ENCODE measurements around the gene EPYC. TPM values are rescaled to one million over a fixed set of nuclear protein-coding genes. Genes with fewer than 3 reads are reported as not detected.

Gene EPYC
- total RNA-seq, 5 donors from 2014 or later (not counting 1 experiment from before 2014, with no cell fraction given), result not detected

DNA sequence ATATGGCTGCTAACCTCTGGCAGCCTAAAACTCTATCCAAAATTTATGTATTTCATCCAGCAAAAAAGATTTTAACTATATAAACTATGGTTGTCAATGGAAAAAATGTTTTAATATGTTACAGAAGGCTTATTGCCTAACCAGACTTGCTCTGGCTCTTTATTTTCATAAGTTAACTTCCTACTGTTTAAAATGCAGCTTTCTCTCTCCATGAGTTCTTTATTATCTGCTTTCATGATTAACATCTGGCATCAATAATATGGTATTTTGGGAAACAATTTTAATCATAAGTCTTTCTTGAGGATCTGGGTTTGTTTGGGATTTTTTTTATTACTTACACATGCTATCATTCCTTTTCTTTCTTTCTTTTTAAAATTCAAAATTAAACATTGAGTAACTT lies 32.5 kb upstream of the EPYC start:
- no peaks in the 10 kb centered on the region for H3K36me3 ChIP-seq (ENCODE audit: control insufficient read depth in 2 of 2, extremely low read depth in 1 of 2, insufficient read depth in 1 of 2, low read length in 1 of 2)

GRCh38 chr12:91033251-91033650 lies 28.5 kb upstream of the EPYC start:
- H3K27ac Mint-ChIP-seq, result no peak overlapping the region
- ChIA-PET CTCF (no interaction called here), POLR2A (no interaction called here)
- Histone ChIP-seq H3K27ac (ENCODE audit: low read length) (no peak overlapping the region), H3K4me1 (ENCODE audit: control insufficient read depth in 1 of 2, extremely low read depth in 1 of 2, insufficient read depth in 2 of 2, low read length in 2 of 2) (no peaks in the 10 kb centered on the region), H3K36me3 (ENCODE audit: control insufficient read depth in 2 of 2, extremely low read depth in 1 of 2, insufficient read depth in 1 of 2, low read length in 1 of 2) (no peaks in the 10 kb centered on the region), H3K9me3 (no peaks in the 10 kb centered on the region), H3K4me3 (ENCODE audit: control insufficient read depth in 1 of 2, extremely low read depth in 1 of 2, low read length in 1 of 2) (no peak overlapping the region), H3K27me3 (replicated peaks in 1 of 2; ENCODE audit: control insufficient read depth in 2 of 2, extremely low read depth in 1 of 2, insufficient read depth in 2 of 2, low read length in 1 of 2) (no peaks in the 10 kb centered on the region)
- no peak overlapping the region for H3K4me3 Mint-ChIP-seq
- H3K4me1 Mint-ChIP-seq, result no peaks in the 10 kb centered on the region
- ATAC-seq (replicated peaks in 1 of 4) (no peak), DNase-seq (no peak)
- H3K27me3 Mint-ChIP-seq, result peaks cover 1 to 4% of the 10 kb centered on the region in 2 donors
- WGBS (ENCODE audit: insufficient coverage), result no CpG with 5 or more reads among the region's 2 CpGs
- H3K9me3 Mint-ChIP-seq, result no peaks in the 10 kb centered on the region
- no peaks in the 10 kb centered on the region for H3K36me3 Mint-ChIP-seq

More for the DNA sequence above, 32.5 kb upstream of the EPYC start:
- H3K4me3 Mint-ChIP-seq, result no peak overlapping the region
- POLR2A ChIA-PET, result no interaction called here
- Histone ChIP-seq H3K27ac (ENCODE audit: low read length) (no peak overlapping the region), H3K4me3 (ENCODE audit: control insufficient read depth in 1 of 2, extremely low read depth in 1 of 2, low read length in 1 of 2) (no peak overlapping the region), H3K4me1 (ENCODE audit: control insufficient read depth in 1 of 2, extremely low read depth in 1 of 2, insufficient read depth in 2 of 2, low read length in 2 of 2) (no peaks in the 10 kb centered on the region), H3K9me3 (no peaks in the 10 kb centered on the region), H3K27me3 (replicated peaks in 1 of 2; ENCODE audit: control insufficient read depth in 2 of 2, extremely low read depth in 1 of 2, insufficient read depth in 2 of 2, low read length in 1 of 2) (no peaks in the 10 kb centered on the region)
- H3K27me3 Mint-ChIP-seq, result peaks cover 1 to 7% of the 10 kb centered on the region in 2 donors
- no peak for ATAC-seq (replicated peaks in 1 of 4)
- H3K27ac Mint-ChIP-seq, result no peak overlapping the region
- CTCF ChIA-PET, result no interaction called here
- H3K4me1 Mint-ChIP-seq, result no peaks in the 10 kb centered on the region
- H3K36me3 Mint-ChIP-seq, result no peaks in the 10 kb centered on the region
- no peak for DNase-seq
- H3K9me3 Mint-ChIP-seq, result no peaks in the 10 kb centered on the region

GRCh38 chr12:91023326-91024004 lies 18.7 kb upstream of the EPYC start:
- Histone ChIP-seq H3K27me3 (replicated peaks in 1 of 2; ENCODE audit: control insufficient read depth in 2 of 2, extremely low read depth in 1 of 2, insufficient read depth in 2 of 2, low read length in 1 of 2) (no peaks in the 10 kb centered on the region), H3K27ac (ENCODE audit: low read length) (no peak overlapping the region), H3K4me3 (ENCODE audit: control insufficient read depth in 1 of 2, extremely low read depth in 1 of 2, low read length in 1 of 2) (no peak overlapping the region), H3K4me1 (ENCODE audit: control insufficient read depth in 1 of 2, extremely low read depth in 1 of 2, insufficient read depth in 2 of 2, low read length in 2 of 2) (no peaks in the 10 kb centered on the region), H3K36me3 (ENCODE audit: control insufficient read depth in 2 of 2, extremely low read depth in 1 of 2, insufficient read depth in 1 of 2, low read length in 1 of 2) (no peaks in the 10 kb centered on the region), H3K9me3 (no peaks in the 10 kb centered on the region)
- ChIA-PET POLR2A (no interaction called here), CTCF (no interaction called here)
- WGBS (ENCODE audit: insufficient coverage), result no CpG with 5 or more reads among the region's 1 CpG
- H3K27ac Mint-ChIP-seq, result no peak overlapping the region
- DNase-seq (no peak), ATAC-seq (replicated peaks in 1 of 4) (no peak)
- H3K4me3 Mint-ChIP-seq, result no peak overlapping the region
- H3K9me3 Mint-ChIP-seq, result no peaks in the 10 kb centered on the region
- H3K36me3 Mint-ChIP-seq, result no peaks in the 10 kb centered on the region
- peaks cover 0 to 3% of the 10 kb centered on the region in 2 donors for H3K27me3 Mint-ChIP-seq
- no peaks in the 10 kb centered on the region for H3K4me1 Mint-ChIP-seq

DNA sequence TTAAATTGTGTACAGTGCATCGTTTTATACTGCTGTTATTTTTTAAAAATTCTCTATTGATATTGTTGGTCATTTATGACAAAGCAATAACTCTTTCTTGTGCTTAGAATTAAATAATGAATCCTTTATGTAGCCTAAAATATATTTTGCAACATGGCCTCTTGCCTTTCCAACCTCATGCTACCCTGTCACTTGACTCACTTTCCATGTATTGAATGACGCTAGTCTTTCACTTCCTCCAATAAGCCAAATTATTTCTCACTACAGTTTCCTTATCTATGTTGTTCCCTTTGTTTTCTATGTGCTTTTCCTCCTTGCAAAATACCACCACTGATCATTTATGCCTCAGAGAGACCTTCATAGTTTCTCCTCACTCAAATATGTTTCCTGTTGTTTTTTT lies 16.3 kb upstream of the EPYC start:
- 78% methylated on average over 1 of the region's 2 CpGs for WGBS (ENCODE audit: insufficient coverage)
- CTCF ChIA-PET, result interaction anchor here in 1 of 2 donors (0.6 kb wide), 1 partner anchor 885 kb away, joined by 3 read pairs; no protein-coding TSS in a partner anchor

DNA sequence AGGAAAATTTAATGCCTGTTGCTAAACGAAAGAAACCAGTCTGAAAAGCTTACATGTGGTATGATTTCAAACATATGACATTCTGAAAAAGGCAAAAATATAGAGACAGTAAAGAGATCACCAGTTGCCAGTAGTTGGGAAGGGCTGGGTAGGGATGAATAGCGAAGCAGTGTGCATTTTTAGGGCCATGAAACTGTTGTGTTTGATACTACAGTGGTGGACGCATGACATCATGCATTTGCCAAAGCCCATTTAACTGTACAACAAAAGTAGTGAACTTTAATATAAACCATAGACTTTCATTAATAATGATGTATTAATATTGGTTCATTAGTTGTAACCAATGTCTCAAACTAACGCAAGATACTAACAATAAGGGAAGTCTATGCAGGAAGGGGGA lies 14.7 kb upstream of the EPYC start:
- H3K4me3 ChIP-seq (ENCODE audit: control insufficient read depth in 1 of 2, extremely low read depth in 1 of 2, low read length in 1 of 2), result no peak overlapping the region
- 75% methylated on average over 1 of the region's 4 CpGs for WGBS (ENCODE audit: insufficient coverage)
- no peak for DNase-seq
- H3K9me3 ChIP-seq, result no peaks in the 10 kb centered on the region
- ChIA-PET POLR2A (no interaction called here), CTCF (no interaction called here)
- Mint-ChIP-seq H3K4me3 (no peak overlapping the region), H3K9me3 (peaks cover 0 to 3% (median 0%) of the 10 kb centered on the region in 3 donors), H3K27ac (no peak overlapping the region), H3K27me3 (peaks cover 0 to 3% of the 10 kb centered on the region in 2 donors), H3K36me3 (no peaks in the 10 kb centered on the region), H3K4me1 (no peaks in the 10 kb centered on the region)
- no peaks in the 10 kb centered on the region for H3K4me1 ChIP-seq (ENCODE audit: control insufficient read depth in 1 of 2, extremely low read depth in 1 of 2, insufficient read depth in 2 of 2, low read length in 2 of 2)
- H3K36me3 ChIP-seq (ENCODE audit: control insufficient read depth in 2 of 2, extremely low read depth in 1 of 2, insufficient read depth in 1 of 2, low read length in 1 of 2), result no peaks in the 10 kb centered on the region
- no peak overlapping the region for H3K27ac ChIP-seq (ENCODE audit: low read length)
- H3K27me3 ChIP-seq (replicated peaks in 1 of 2; ENCODE audit: control insufficient read depth in 2 of 2, extremely low read depth in 1 of 2, insufficient read depth in 2 of 2, low read length in 1 of 2), result no peaks in the 10 kb centered on the region
- ATAC-seq (replicated peaks in 1 of 4), result no peak

More for the DNA sequence above, 16.3 kb upstream of the EPYC start:
- POLR2A ChIA-PET, result interaction anchor here in 1 of 2 donors (0.5 kb wide), 1 partner anchor 455 kb away, joined by 3 read pairs; no protein-coding TSS in a partner anchor
- ATAC-seq (replicated peaks in 1 of 4), result no peak
- Mint-ChIP-seq H3K4me1 (no peaks in the 10 kb centered on the region), H3K4me3 (no peak overlapping the region), H3K27me3 (peaks cover 0 to 3% of the 10 kb centered on the region in 2 donors), H3K27ac (no peak overlapping the region), H3K9me3 (no peaks in the 10 kb centered on the region), H3K36me3 (no peaks in the 10 kb centered on the region)
- DNase-seq, result no peak
- Histone ChIP-seq H3K4me3 (ENCODE audit: control insufficient read depth in 1 of 2, extremely low read depth in 1 of 2, low read length in 1 of 2) (no peak overlapping the region), H3K36me3 (ENCODE audit: control insufficient read depth in 2 of 2, extremely low read depth in 1 of 2, insufficient read depth in 1 of 2, low read length in 1 of 2) (no peaks in the 10 kb centered on the region), H3K27me3 (replicated peaks in 1 of 2; ENCODE audit: control insufficient read depth in 2 of 2, extremely low read depth in 1 of 2, insufficient read depth in 2 of 2, low read length in 1 of 2) (no peaks in the 10 kb centered on the region), H3K27ac (ENCODE audit: low read length) (no peak overlapping the region), H3K4me1 (ENCODE audit: control insufficient read depth in 1 of 2, extremely low read depth in 1 of 2, insufficient read depth in 2 of 2, low read length in 2 of 2) (no peaks in the 10 kb centered on the region), H3K9me3 (no peaks in the 10 kb centered on the region)

- Histone ChIP-seq H3K27ac (ENCODE audit: low read length) (no peak overlapping the region), H3K9me3 (no peaks in the 10 kb centered on the region), H3K36me3 (ENCODE audit: control insufficient read depth in 2 of 2, extremely low read depth in 1 of 2, insufficient read depth in 1 of 2, low read length in 1 of 2) (no peaks in the 10 kb centered on the region), H3K27me3 (replicated peaks in 1 of 2; ENCODE audit: control insufficient read depth in 2 of 2, extremely low read depth in 1 of 2, insufficient read depth in 2 of 2, low read length in 1 of 2) (no peaks in the 10 kb centered on the region), H3K4me3 (ENCODE audit: control insufficient read depth in 1 of 2, extremely low read depth in 1 of 2, low read length in 1 of 2) (no peak overlapping the region), H3K4me1 (ENCODE audit: control insufficient read depth in 1 of 2, extremely low read depth in 1 of 2, insufficient read depth in 2 of 2, low read length in 2 of 2) (no peaks in the 10 kb centered on the region)
- POLR2A ChIA-PET, result no interaction called here
- H3K27ac Mint-ChIP-seq, result no peak overlapping the region
- peaks cover 5 to 7% of the 10 kb centered on the region in 2 donors for H3K27me3 Mint-ChIP-seq
- no peak for ATAC-seq (replicated peaks in 1 of 4)
- no peak overlapping the region for H3K4me3 Mint-ChIP-seq
- H3K4me1 Mint-ChIP-seq, result no peaks in the 10 kb centered on the region
- CTCF ChIA-PET, result no interaction called here
- no peaks in the 10 kb centered on the region for H3K36me3 Mint-ChIP-seq
- peaks cover 0 to 3% (median 0%) of the 10 kb centered on the region in 3 donors for H3K9me3 Mint-ChIP-seq
- WGBS (ENCODE audit: insufficient coverage), result no CpG with 5 or more reads among the region's 5 CpGs
- no peak for DNase-seq
These were observed 12.9 kb upstream of the EPYC start for GRCh38 chr12:91017511-91018263.

Data from T-cell (primary cell).